ENCODE results near the gene ESYT2.

The ESYT2 gene

DNA sequence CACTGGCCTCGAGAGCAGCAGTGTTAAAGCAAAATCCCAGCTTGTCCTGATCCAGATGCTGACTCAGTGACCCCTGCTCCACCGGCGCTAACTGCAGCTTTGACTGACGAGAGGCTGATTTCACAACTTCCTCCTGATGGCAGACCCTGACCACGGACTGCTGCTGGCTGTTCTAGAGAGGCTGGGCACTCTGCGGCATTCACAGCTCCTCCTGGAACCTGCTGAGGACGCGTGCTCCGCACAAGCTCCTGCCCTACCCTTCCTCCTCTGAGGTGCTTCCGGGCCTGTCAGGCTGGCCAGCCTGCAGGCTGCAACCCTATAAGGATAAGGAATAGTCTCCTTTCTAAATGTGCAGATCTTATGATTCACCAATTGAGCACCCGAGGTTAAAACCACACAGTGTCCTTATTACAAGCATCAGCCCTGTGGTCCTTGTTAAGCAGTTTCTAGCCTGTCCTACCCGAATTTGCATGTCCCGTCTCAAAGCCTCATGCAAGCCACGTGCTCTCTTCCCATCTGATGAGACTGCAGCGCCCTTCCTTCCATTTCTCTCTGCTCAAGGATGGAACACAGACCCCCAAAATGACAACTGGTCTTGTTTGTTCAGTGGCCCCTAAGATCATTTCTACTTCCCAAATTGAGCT is 89.2 kb downstream of the ESYT2 start:
- no peak for DNase-seq

DNA sequence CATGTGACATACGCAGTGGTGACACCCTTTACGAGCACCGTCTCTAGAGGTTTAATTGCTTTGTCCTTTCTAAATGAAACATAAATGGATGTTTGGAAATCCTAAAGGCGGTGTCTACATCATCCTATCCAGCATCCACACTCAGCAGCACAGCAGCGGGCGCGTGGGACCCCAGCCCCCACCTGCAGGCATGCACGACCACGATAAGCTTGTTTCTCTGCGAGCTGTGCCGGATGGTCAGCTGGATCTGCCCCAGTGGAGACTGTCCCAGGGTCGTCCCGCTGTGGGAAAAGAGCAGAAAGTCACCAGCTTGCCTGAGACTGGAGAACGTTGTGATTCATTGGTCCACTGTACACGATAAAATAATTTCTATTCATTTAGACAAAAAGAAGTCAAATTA is 90.5 kb downstream of the ESYT2 start:
- no peak for DNase-seq

DNA sequence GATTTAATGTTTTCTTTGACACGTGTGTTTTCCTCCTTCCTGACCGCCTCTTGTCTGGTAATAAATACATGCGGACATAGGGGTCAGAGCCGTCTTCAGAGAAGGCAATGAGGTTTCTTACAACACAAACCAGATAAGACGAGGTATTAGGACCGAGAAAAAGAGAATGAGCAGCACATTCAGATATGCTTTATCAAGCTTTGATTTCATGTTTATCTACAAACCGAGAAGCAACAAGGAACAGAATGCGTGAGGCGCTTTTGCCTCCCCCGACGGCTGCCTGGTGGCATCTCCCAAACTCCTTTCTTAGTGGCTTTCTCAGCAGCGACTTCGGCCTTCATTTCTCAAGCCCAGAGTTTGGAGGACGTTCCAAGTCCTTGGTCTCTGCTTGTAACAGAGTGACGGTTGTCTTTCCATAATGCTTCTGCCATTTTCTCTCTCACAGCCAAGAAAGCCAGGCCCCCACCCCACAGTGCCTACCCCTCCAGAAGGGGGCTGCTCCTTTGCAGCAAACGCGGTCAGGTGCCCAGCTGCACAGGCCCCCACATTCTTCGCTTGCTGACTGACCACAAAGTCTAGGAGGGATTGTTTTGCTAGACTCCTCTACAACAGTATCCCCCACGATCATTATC is 92.1 kb downstream of the ESYT2 start:
- DNase-seq, result no peak

DNA sequence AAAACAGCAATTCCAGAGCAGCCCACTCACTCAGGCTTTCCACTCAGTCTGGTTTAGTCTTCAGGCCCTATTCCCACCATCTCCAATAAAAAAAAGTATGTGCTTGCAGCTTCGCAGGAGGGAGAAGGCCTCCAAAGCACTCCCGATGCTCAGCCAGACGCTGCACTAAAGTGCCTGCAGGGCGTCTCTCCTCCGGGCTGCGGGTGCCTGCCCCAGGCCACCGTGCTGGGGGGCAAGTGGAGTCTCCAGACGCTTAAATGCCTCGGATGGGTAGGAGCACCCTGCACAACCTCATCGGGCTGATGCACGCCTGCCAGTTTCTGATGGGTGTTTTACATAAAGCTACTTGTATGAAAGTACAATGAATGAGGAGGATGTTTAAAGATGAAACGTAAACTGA is 93.4 kb downstream of the ESYT2 start:
- DNase-seq, result no peak

DNA sequence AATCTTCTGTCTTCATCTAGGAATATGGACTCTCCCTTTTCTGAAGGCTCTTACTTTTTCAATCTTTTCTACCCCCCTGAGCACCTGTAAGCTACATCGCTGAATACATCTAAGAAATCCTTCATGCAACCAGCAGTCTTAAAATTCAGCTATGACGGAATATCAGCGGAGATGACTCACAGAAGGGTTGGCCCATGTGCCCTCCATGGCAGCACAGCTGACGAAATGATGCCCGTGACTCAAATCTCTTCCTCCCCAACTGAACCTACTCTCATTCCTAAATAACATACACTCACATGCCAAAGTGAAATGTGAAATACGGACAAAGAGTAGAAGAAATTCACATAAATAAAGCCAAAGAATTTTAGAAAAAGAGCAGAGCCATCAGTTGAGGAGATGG is 94.4 kb downstream of the ESYT2 start:
- DNase-seq, result no peak

DNA sequence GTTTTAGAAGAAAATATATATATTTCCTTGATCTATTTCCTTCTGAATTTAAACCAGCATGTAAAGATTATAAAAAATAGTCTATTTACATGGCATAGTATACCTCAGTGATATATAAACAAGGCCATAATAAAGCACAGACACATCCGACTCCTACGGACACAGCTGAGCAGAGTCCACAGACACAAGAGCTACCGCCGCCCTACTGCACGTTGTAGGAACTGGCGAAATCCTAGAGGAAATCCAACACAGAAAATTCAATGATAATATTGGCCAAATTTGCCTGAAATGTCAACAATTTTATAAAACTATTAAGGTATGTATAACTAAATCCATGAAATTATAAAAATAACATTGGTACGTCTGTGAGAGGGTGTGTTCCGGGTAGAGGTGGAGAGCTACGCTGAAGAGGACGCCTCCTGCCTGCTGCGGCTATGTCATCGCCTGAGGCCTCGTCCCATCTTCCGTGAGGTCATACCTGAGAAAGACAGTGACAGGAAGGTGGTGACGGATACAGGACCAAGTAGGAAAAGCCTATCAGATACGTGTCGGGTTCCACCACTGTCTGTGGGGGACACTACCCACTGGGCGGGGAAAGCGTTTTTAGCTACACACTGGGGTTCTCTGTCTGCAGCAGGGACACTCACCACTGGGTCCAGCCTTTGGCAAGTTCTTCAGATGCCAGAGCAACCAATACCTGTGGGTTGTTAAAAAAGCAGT is 95.4 kb downstream of the ESYT2 start:
- no peak for DNase-seq

DNA sequence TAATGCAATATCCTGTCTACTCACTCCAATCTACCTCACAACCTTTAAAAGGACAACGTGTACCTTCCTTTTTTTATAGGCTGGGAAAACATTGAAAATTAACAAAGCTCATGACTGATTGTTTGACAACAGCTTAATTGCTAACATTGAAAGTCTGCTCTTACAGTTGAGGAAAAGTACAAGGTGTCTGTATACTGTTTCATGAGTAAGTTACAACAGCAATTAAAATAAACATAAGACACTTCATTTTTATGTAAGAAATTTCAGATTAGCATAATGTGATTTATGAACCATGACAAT is 96.1 kb downstream of the ESYT2 start:
- DNase-seq, result no peak

DNA sequence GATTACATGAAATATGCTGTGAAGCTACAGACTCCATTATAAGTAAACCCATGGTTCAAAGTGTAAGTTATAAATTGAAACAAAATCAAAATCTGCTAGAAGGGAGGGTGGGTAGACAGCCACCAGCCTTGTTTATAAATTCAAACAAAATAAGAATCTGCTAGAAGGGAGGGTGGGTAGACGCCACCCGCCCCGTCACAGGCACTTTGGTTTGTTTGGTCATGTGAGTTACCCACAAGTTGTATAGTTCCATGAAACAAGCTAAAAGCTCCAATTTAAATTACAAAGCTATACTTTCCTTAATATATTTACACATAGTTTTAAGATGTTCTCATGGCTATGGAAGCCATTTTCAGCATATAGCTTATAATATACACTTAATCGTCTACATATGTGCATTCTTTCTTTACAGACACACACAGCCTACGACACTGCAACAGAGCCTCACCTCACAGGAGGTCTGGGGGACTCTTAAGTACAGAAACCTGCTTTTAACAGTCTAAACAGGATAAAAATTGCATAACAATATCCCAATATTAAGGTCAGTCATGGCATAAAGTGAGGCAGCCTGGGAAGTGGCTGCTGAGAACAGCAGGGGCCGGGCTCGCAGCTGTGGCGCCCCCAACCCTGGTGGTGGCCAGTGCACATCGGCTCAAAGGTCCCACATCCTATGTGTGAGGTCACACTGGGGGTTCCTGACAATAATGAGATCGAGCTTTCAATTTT is 96.7 kb downstream of the ESYT2 start:
- no peak for DNase-seq

DNA sequence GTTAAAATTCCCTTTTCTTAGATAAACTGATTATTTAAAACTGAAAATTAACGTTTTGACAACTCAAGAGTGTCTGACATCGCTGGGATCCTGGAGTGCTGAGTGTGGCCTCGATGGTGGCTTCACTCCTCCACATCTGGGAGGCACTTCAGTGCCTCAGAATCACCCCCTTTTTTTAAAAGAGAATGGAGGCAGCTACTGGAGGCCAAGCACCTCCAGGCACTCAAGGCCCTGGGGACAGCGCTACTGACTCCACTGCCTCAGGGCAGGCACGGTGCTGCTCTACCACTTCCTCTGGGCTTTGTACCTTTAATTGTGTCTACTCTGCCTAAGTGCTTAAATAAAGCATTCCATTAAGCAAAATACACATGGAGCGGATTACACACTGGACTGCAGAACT is 97.5 kb downstream of the ESYT2 start:
- peak in 1 of 3 experiments; percentile 31 for DNase-seq

DNA sequence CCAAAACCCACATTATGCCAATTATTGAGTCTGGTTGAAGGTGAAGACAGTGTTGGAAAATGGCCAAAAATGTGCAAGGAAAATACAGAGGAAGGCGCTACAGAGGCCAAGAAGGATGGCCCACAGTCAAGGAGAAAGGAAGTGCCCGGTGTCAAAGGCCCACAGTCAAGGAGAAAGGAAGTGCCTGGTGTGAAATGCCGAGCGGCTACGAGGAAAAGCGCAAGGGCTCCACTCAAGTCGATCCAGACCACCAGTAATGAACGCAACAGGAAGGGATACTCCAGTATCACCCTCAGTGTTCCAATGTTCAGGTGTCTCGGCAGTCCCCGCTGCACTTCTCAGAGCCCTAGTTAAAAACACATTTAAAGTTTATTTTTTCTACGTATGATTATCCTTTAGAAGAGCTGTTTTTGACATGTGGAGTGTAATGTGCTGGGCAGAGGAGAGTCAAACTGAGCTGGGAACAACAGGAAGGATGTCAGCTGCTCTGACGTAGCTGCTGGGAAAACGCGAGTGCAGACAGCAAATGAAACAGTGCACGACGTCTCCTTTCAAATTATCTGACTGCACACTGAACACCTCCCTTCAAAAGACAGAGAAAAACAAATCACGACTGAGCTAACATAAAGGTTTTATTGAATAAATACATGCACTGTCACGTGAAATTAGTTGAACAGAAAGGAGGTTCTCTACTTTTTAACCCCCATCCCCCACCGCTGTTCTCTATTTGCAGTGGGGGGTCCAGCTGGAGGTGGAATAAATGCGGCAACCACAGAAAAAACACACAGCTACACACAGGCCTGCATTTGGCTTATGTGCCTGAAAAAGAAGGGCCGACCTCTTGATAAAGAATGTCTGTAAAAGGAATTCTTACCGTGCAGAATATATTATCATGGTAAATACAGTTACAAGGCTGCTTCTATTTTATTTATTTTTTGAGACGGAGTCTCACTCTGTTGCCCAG is 98.6 kb downstream of the ESYT2 start:
- DNase-seq, result no peak

DNA sequence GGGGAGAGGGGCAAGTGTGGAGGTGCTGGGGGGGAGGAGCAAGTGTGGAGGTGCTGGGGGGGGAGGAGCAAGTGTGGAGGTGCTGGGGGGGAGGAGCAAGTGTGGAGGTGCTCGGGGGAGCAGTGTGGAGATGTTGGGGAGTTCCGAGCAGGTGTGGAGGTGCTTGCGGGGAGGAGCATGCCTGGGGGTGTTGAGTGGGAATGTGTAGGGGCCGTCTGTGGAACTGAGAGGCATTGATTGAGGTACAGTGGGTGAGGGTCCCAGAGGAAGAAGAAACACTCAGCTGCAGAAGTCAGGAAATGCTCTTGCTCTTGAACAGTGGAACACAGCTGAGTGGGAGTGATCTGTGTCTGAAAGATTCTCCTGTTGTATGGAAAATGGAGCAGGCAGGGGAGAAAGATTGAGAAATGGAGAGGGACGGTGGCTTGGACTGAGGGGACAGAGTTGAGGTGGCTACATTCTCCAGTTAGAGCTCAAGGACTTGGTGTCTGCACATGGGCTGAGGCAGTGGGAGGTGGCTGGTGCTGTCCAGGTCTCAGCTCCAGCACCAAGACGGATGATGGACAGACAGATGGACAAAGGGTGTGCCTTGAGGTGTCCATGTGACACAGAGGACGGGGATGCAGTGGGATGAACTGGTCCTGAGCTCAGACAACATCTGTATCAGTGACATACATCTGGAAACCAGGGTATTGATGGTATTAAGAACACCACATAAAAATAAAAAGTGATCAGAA is 99.5 kb downstream of the ESYT2 start:
- no peak for DNase-seq

DNA sequence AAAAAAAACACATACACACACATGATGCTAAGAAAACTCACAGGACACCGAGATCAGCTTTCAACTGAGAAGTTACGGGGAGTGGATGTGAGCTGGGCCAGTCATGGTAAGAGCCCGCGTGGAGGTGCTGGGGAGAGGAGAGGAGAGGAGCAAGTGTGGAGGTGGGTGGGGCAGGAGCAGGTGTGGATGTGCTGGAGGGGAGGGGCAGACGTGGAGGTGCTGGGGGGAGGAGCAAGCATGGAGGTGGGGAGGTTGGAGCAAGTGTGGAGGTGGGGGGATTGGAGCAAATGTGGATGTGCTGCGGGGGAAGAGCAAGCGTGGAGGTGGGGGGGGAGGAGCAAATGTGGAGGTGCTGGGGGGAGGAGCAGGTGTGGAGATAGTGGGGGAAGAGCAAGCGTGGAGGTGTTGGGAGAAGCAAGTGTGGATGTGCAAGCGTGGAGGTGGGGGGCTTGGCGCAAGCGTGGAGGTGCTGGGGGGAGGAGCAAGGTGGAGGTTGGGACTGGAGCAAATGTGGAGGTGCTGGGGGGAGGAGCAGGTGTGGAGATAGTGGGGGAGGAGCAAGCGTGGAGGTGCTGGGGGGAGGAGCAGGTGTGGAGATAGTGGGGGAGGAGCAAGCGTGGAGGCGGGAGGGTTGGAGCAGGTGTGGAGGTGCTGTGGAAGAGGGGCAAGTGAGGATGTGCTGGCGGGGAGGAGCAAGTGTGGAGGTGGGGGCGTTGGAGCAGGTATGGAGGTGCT is 100.2 kb downstream of the ESYT2 start:
- DNase-seq, result no peak

DNA sequence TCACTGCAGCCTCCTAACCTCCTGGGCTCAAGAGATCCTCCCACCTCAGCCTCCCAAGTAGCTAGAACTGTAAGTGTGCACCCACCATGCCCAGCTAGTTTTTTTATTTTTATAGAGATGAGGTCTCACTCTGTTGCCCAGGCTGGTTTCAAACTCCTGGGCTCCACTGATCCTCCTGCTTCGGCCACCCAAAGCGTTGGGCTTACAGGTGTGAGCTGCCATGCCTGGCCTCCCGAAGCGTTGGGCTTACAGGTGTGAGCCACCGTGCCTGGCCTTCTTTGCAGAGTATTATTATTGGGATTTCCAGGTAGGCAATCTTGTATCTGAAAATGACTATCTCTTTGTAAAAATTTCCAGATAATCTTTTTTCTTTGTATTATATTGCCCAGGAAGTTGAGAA is 101.6 kb downstream of the ESYT2 start:
- no peak for DNase-seq

DNA sequence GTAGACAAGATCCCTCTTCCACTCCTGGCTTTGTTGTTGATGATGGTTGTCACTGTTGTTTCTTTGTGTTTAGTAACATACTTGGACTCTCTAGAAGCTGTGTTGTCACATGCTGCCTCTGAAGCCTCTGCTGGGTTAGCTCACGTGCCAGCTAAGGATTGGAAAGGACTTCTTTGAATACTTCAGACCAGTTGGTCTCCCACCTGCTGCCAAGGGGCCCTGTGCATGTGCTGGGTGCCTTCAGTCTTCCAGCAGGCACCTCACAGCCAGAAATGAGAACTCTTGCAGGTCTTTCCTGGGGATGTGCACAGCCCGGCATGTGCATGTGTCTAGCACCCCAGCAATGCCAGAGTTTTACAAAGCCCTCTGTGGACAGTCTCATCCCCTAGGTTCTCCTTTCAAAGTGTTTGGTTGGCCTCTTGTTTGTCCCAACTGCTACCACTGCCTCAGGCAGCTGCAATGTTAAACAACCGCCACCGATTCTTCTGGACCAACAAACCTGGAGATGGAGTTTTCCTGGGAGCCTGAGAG is 103.0 kb downstream of the ESYT2 start:
- no peak for DNase-seq

DNA sequence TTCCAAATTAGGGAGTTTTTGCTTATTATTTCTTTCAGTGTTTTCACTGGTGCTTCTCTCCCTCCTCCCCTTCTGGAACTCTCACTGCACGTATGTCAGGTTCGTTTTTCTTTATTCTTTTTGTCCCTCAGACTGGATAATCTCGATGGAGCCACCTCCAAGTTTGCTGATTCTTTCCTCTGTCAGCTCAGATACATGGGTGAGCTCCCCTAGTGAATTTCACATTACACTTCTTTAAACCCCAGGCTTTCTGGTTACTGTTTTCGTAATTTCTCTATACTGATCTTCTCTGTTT is 103.9 kb downstream of the ESYT2 start:
- DNase-seq, result no peak

DNA sequence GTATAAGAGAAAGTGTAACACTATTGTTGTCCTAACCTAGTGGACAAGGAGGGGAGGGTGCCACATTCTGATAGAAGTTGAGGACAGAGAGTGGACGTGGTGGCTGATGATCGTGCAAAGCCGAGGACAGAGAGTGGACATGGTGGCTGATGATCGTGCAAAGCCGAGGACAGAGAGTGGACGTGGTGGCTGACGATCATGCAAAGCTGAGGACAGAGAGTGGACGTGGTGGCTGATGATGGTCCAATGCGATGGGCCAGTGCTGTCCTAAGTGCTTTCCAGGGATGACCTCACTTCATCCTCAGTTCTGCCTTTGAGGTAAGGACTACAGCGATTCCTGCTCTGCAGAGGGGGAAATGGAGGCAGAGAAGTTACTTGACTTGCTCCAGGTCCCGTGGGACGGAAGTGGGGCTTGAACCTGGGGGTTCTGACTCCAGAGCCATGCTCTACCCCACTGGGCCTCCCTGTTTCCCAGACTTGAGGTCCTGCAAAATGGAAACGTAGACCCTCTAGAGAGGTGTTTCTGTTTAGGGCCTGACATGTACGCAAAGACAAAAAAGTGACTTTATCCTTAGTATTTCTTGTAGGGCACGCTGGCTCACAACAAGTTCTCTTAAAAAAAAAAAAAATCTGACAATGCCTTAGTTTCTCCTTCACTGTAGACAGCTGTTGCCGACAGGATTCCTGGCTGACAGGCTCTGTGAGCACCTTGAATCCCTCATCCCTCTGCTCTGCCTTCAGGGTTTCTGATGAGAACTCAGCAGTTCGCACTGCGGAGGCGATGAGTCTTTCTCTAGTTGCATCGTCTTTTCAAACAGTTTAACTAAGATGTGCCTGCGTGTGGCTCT is 104.4 kb downstream of the ESYT2 start:
- no peak for DNase-seq

DNA sequence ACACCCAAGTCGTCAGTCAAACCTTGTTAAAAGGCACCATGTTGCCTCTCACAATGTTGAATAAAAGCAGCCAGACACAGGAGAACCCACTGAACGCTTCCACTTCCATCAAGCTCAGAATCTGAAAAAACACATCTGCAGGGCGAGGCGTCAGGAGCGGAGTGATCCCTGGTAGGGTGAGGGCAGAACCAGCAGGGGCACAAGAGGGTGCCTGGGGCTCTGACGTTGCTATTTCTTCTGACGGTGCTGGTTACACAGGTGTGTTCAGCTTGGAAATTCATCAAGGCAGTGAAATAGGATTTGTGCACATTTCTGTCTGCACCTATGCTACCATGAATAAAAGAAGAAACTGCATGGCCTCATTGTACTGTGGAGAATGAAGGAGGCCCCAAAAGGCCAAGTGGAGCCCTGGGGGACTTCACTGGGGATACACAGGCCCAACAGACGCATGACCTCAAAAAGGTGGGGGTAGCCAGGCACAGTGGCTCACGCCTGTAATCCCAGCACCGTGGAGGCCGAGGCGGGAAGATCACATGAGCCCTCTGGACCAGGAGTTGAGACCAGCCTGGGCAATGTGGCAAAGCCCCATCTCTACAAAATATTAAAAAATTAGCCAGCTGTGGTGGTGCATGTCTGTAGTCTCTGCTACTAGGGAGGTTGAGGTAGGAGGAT is 105.5 kb downstream of the ESYT2 start:
- DNase-seq, result no peak

DNA sequence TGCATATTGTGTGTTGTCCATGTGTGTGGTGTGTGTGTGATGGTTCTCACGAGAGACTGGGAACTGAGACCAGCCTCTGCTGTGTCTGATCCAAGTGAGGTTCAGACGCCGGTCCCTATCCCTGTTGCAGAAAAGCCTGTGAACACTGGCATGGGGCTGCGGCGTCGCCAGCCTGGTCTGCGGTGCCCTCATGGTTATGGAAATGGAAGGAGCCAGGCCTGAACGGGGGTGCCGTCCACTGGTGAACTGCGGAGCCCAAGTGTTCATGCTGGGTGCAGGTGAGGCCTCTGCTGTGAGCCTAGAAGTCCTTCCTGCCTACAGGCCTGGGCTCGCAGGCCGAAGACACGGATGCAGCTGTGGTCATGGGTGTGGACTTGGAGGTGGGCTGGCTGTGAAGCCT is 106.0 kb downstream of the ESYT2 start:
- DNase-seq, result no peak

DNA sequence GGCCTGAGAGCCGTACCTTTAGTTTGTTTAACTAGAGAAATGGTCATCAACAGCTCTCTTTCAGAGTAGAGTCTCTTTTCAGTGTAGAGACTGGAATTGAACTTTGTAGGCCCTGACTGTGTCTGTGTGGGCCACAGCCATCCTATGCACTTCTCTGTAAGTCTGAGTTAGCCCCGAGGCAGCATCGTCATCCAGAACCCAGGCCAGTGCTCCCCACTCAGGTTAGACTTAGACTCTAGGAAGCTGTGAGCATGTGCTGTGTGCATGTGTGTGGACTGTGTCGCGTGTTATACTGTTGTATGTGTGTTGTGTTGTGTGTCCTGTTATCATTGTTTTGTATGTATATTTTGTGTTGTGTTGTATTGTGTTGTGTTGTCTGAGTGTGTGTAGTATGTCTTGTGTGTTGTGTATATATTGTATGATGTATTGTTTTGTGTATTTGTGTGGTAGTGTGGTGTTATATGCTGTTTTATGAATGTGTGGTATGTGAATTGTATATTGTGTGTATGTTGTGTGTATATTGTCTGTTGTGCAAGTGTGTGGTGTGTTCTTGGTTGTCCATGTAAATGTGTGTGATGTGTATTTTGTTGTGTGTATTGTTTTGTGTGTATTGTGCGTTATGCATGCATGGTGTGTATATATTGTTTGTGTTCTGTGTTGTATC is 106.6 kb downstream of the ESYT2 start:
- no peak for DNase-seq
